Esophagus muscularis mucosa (tissue), 3 donors: Measurements from ENCODE around the gene CCDC159.

ENCODE experiments used
- POLR2AphosphoS5 ChIP-seq, 2 donors: sonication (generic); formaldehyde crosslinking; IDR thresholded peaks; one replicate each; pipeline ENCODE4 v1.6.1; 2017; ENCODE audit warnings: antibody characterized with exemption in 2 of 2
- TF ChIP-seq, protein P1 (sequence below), 3 experiments: fragments of 200-600 bp in 2 of 3; fragments of 450-650 bp in 1 of 3; sonication (generic) in 2 of 3; IDR thresholded peaks; one replicate each; pipeline ENCODE4 v1.5.1; 2017 to 2019; ENCODE audit warnings: antibody characterized with exemption in 3 of 3, mild to moderate bottlenecking in 2 of 3, moderate library complexity in 1 of 3

DNA sequence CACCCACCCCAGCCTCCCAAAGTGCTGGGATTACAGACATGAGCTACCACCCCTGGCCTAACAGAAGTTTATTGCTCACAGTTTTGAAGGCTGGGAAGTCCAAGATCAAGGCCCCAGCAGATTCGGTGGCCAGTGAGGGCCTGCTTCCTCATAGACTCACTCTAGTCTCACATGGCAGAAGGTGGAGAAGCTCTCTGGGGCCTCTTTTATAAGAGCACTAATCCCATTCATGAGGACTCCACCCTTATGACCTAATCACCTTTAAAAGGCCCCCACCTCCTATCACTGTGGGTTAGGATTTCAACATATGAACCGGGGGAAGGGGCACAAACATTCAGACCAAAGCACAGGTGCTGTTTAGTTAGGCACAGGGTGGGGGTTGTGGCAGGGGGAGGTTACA, 21.2 kb downstream of the CCDC159 start:
- TF ChIP-seq, protein P1, sequence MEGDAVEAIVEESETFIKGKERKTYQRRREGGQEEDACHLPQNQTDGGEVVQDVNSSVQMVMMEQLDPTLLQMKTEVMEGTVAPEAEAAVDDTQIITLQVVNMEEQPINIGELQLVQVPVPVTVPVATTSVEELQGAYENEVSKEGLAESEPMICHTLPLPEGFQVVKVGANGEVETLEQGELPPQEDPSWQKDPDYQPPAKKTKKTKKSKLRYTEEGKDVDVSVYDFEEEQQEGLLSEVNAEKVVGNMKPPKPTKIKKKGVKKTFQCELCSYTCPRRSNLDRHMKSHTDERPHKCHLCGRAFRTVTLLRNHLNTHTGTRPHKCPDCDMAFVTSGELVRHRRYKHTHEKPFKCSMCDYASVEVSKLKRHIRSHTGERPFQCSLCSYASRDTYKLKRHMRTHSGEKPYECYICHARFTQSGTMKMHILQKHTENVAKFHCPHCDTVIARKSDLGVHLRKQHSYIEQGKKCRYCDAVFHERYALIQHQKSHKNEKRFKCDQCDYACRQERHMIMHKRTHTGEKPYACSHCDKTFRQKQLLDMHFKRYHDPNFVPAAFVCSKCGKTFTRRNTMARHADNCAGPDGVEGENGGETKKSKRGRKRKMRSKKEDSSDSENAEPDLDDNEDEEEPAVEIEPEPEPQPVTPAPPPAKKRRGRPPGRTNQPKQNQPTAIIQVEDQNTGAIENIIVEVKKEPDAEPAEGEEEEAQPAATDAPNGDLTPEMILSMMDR (IDR thresholded peaks at IDR 0.05) = no peak
- TF ChIP-seq POLR2AphosphoS5 (IDR thresholded peaks at IDR 0.05) = no peak
